ENCODE measurements around the gene FASTKD3.

The FASTKD3 gene

DNA sequence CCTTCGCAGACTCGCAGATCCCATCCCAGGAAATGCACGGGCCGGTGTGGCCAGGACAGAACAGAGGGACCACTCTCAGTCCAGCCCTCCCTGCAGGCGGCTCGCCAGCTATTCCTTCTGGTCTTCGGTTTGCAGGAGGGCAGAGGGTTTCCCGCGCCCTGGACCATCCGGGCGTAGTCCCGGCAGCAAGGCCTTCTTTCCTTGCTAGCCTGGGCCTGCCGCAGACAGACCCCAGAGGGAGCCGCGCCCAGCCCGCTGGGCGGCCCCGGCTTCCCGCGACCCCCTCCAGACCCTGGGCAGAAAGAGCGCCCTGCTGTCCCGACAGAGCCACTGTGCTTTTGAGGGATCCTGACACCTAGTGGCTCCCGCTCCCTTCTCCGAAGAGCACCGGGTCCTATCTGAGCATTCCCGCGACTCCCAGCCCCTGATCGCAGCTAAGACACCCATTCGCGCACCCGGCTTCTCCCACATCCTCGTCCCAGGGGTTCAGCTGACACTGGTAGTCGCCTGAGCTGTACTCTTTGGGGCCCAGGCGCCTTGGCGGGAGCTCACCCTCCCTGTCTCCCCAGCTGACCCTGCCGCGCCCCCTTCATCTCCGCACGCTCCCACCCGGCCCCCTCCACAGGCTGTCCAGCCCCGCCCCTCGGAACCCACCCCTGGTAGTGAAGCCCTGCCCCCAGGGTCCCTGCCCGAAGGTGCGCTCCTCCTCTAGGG lies 19.0 kb downstream of the FASTKD3 start:
- no peak for DNase-seq

DNA sequence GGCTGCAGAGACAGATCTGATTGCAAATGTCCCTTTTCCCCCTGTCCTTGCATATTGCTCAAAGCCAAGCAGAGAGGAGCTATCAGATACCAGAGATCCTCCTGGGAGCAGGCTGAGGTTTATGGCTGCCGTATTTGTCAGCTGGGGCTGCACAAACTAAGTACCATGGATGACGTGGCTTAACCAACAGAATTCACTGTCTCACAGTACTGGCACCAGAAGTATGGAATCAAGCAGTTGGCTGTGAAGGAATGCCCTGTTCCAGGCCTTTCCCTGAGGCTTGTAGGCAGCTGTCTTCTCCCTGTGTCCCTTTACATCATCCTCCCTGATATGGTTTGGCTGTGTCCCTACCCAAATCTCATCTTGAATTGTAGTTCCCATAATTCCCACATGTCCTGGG lies 20.5 kb downstream of the FASTKD3 start:
- DNase-seq = no peak

DNA sequence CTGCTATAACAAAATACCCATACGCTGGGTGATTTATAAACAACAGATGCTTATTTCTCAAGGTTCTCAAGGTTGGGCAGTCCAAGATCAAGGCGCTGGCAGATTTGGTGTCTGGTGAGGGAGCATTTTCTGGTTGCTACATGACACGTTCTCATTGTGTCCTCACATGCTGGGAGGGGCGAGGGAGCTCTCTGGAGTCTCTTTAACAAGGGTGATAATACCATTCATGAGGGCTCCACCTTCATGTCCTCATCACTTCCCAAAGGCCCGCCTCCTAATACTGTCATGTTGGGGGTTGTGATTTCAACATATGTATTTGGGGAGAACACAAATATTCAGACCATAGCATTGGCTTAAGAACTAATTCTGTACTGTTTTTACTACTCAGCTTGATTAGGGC lies 22.5 kb downstream of the FASTKD3 start:
- no peak for DNase-seq

DNA sequence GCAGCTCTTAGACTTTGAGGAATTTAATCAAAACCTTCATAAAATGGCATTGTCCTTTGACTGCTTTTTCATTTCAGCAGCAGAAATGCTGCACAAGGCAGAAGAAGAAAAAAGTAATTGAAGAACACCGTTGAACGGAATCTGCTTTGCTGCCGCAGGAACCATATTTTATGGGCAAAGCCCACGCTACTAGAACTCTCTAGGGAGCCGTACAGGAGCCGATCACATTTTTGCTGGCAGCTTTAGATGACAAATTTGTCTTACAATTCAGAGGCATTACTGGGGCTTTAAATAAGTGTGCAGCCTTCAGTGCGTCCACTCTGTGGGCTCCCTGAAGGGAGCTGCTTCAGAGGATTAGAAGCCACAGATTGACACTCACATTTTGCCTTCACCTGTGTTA lies 23.3 kb downstream of the FASTKD3 start:
- no peak for DNase-seq

DNA sequence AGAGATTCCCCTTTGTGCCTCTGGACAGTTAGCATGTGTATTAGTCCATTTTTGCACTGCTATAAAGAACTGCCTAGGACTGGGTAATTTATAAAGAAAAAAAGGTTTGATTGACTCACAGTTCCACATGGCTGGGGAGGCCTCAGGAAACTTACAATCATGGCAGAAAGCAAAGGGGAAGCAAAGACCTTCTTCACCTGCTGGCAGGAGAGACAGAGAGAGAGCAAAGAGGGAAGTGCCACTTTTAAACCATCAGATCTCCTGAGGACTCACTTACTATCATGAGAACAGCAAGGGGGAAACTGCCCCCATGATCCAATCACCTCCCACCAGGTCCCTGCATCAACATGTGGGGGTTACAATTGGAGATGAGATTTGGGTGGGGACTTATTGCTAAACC lies 23.9 kb downstream of the FASTKD3 start:
- DNase-seq = no peak

DNA sequence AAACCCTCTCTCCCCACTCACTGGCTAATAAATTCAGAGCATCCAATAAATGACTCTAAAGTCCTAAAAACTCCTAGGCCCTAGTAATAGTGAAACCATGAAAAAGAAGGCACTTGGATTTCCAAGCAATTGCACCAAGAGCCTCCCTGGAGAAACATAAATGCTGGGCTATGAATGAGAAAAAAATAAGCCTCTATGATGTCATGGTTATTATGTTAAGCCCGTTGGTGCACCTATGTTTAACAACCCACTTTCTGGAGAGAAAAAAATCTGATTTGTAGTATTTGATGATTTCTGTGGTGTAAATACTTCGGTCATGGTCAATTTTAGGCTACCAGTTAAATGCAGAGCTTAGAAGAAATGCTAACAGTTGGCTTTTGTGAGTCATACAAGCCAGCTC lies 26.3 kb downstream of the FASTKD3 start:
- DNase-seq = no peak

DNA sequence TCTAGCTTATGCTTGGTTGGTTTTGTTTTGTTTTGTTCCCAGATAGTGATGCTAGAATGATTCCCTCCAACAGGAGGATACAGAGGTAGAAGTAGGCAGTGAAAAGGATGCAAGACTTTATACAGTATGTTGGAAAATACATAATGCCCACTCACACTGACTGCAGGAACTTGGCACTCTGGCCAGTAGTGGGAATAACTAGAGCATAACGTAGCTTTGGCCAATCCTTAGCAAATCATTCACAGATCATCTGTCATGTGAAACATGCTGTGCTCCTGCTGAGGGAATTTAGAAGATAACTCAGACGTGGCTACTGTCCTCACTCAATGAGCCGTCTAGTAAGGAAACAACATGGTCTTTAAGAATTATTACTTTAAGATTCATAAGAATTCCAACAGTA lies 31.4 kb downstream of the FASTKD3 start:
- DNase-seq = no peak

DNA sequence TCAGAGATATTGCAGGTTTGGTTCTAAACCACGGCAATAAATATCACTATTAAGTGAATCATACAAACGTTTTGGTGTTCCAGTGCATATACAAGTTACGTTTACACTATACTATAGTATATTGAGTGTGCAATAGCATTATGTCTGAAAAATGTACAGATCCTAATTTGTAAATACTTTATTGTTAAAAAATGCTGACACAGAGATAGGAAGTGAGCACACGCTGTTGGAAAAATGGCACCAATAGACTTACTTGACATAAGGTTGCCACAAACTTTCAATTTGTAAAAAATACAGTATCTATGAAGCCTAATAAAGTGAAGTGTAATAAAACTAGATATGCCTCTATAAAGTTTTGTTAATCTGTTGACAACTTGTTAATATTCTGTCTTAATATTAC lies 33.8 kb downstream of the FASTKD3 start:
- DNase-seq = no peak

DNA sequence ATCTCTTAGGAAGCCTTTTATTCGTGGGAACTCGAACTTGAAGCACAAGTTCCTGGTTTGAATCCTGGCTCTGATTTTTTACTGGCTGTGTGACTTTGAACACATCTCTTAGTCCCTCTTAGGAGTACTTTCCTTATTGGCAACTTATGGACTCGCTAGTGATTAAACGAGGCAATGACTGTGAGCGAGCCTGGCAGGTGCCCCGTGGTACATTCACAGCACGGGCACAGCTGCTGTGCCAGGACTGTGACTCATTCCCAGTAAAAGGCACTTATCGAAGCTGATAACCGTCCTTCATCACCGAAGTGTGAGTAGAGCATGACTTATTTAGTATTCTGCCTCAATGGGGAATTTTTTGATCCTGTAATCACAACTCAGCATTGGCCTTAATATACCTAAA lies 40.6 kb downstream of the FASTKD3 start:
- no peak for DNase-seq

DNA sequence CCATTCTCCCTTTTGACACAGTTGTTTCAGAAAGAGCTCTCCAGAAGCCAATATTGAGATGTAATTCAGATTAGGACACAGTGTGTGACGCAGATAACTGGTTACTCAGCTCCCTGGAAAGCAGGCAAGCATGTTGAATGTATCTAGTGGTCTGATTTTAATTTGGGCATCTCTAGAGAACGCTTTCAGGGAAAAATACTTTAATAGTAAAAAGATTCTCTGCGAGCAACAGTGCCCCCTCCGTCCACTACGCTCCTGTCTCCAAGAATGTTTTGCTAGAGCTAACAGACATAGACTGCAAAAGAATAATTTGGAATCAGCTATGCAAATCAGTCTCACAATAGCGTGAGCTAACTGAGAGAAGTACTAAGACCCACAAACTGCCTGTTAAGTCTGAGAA lies 41.2 kb downstream of the FASTKD3 start:
- no peak for DNase-seq

DNA sequence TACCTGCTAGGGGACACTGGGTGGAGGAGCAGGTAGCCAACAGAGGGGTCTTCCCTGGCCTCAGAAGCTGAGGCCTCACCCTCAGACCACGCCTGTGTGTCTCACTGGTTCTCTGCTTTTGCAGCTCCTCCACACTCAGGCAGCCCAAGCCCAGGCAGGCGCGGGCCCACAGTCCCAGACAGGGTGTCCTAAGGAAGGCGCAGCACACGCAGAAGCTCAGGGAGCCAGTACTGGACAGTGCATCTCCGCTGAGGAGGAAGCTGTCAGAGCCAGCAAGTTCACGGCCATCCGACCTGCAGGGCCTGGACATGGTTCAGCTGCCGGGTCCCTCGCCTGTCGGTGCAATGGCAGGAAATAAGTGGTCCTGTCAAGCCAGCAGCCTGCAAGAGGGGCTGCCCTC lies 43.2 kb downstream of the FASTKD3 start:
- DNase-seq = no peak

DNA sequence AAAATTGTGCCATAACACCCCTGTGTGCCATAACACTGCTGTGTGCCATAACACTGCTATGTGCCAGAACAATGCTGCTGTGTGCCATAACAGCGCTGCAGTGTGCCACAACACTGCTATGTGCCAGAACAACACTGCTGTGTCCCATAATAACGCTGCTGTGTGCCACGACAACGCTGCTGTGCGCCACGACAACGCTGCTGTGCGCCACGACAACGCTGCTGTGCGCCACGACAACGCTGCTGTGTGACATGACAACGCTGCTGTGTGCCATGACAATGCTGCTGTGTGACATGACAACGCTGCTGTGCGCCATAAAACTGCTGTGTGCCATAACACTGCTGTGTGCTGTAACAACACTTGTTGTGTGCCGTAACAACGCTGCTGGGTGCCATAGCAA lies 43.8 kb downstream of the FASTKD3 start:
- no peak for DNase-seq

DNA sequence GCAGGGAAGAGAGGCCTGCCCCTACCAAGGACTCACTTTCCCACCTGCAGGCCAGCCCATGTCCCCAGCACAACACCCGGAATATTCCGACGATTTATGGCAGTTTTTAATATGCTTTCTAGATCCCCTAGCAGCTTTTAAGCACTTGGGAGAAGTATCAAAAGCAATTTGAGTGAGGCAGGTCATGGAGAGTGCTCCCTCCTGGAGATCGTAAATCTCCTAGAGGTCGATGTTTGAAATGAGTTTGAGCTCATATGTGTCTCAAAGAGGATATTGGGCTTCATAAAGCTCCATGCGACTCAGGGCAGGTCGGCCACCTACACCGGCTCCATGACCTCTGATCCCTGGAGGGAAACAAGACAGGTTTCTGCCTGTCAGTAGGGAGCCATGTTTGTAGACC lies 45.2 kb downstream of the FASTKD3 start:
- DNase-seq = no peak

DNA sequence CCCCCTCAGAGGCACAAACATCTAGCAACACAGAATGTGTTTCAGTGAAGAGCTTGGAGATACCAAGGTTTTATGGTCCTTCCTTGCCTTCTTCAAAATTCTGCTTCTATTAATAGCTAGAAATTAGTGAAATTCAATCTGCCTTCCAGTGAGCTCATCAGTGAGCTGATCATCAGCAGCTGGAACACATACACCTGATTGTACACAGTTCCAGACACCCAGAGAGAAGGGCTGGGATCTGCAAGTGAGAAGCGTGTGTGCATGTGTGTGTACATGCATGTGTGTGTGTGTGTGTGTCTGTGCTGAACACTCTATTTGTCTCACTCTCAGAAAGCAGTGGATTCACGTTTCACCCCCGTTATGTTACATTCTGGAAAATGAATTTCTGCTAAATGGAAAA lies 46.4 kb downstream of the FASTKD3 start:
- DNase-seq = no peak

DNA sequence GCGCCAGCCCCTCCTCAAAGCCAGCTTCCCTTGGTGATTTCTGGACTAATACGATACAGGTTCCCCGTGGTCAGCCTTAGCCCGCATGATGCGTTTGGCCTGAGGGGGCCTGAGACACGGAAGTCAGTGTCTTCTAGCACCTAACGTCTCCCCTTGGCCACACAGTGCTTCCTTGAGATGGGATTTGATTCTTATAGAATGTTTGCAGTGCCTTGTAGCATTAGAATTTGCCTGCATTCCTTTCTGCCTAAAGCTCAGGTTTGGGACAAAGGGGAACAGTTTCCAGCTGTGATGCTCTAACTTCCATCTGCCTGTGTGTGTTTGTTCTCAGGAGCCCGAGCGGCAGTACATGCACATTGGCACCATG lies 52.3 kb downstream of the FASTKD3 start:
- DNase-seq = no peak

DNA sequence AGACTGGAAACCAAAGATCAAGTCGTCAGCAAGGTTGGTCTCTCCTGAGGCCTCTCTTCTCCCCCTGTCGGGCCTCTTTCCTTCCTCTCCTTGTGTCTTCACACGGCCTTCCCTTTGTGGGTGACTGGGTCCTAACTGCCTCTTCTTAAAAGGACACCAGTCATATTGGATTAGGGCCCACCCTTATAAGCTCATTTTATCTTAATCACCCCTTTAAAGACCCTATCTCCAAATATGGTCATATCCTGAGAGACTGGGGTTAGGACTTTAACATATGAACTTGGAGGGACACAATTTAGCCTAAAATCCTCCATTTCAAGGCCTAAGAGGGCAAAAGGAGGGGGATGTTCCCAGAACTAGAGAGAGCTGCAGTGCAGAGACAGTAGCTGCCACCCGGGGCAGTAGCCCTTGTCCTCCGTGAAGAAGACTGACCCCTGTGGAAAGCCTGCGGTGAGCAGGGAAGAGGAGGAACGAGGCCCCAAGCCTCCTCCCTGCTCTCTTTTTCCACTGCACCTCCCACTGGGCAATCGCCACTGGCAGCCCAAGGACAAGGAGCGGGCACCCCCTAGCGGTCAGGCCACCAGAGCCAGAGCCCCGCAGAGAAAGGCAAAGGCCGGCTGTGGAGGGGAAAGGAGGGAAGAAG lies 52.8 kb downstream of the FASTKD3 start:
- DNase-seq = peak; percentile 86

DNA sequence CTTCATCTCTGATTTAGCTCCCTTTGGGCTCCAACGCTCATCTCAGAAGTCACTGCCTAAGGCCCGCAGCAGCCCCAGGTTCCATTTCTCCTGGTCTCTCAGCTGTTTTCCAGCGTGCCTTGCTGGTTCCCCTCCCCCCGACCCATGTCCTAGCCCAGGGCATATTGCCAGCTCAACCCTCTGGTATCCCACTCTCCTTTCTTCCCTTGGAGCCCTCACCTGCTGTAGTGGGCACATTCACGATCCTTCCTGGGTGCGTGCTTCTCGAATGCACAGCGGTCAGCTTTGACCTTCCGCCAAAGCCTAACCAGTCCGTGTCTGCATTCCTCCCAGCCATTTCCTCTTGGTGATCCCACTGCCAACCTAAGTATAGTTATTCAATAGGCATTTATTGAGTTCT lies 54.0 kb downstream of the FASTKD3 start:
- DNase-seq = no peak

DNA sequence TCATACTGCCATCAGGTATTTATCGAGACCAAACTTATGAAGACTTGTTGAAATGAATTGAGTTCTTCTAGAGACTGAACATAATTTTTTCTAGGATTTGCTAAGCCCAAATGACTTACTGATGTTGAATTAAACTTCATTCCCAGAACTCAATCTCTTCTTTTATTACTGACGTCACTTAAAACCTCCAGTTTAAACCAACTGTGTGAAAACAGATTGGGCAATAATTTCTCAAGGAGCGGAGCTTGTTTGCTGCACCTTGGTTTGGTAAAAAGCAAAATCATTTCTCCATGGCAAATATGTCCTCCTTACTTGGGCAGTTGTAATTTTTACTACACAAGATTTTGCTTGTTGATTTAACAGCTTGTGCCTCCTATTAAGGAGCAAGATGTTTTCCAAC lies 55.3 kb downstream of the FASTKD3 start:
- no peak for DNase-seq

DNA sequence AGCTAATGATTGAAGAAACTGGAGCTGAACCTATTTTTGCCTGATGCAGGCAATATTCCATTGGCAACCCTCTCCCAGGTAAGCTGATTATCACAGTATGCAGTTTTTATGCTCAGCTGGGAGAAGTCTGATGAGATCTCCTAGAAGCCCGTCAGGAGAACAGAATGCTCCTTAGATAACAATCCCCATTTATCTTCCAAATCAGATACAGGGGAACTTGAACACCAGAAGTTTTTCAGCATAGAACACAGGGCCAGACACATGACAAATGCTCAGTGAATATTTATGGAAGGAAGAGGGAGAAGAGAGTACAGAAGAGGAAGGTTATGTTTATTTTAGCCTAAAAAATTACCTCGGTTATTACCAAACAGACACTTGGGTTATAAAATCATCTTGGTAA lies 55.8 kb downstream of the FASTKD3 start:
- DNase-seq = no peak

DNA sequence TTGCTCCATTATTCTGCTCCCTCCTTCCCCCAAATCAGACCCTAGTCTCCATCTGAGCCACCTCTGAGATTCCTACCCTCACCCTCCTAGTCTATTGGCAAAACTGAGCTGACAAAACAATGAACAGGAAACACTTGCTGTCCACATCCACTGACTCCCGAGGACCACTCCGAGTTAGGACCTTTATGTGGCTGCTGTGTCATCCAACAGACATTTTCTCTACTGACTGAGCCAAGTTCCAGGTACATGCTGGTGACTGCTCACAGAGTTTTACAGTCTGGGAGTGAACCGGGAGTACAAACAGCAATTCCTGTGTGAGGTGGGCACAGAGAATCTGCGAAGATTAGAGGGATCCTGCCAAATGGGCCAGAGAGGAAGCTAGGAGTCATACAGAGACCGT lies 57.1 kb downstream of the FASTKD3 start:
- DNase-seq = no peak
